GM21528 (cell line): ENCODE measurements around the gene SLC19A1.
"Not testable (repeated sequence)": the region's sequence is repeated elsewhere in the genome, so short reads cannot be mapped to it uniquely, and the experiment has no call there.

Experiments
- ATAC-seq: cut with Tn5 transposase; IDR thresholded peaks from one replicate; pipeline ENCODE4 v1.9.1; 2021; ENCODE audit warnings: mild to moderate bottlenecking, moderate library complexity; ENCODE audit not compliant: unreplicated experiment, low FRiP score

Gene SLC19A1

DNA sequence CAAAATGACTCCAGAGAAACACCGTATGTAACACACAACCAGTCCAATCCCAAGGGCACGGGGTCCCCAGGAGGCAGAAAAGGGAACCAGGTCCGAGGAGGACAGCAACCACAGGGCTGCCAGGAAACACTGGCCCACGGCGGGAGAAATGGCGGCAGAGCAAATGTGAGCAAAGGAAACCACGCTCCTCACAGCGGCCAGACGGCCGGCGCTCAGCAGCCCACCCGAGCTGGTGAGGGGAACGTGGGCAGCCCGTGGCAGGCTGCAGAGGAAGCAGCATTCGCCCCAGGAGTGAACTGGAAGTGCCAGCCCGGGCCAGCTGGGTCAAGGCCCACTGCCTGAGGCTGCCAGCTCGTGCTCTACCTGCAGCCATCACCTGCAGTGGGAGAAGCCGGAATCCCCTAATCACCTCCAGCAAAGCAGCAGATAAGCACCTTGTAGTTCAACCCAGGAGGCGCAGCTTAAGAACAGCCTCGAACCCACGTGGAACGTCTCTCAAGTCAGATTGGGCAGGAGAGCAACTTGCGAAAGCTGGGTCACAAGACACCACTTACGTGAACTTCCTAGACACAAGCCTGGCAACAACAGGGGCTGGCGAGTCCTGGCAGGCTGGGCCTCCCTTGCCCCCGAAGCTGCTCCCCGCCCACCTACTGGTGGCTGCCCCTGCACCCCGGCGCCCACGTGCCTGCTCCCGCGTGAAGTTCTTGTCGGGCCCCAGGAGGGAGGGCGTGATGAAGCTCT, 6.7 kb downstream of the SLC19A1 start:
- ATAC-seq: no peak

DNA sequence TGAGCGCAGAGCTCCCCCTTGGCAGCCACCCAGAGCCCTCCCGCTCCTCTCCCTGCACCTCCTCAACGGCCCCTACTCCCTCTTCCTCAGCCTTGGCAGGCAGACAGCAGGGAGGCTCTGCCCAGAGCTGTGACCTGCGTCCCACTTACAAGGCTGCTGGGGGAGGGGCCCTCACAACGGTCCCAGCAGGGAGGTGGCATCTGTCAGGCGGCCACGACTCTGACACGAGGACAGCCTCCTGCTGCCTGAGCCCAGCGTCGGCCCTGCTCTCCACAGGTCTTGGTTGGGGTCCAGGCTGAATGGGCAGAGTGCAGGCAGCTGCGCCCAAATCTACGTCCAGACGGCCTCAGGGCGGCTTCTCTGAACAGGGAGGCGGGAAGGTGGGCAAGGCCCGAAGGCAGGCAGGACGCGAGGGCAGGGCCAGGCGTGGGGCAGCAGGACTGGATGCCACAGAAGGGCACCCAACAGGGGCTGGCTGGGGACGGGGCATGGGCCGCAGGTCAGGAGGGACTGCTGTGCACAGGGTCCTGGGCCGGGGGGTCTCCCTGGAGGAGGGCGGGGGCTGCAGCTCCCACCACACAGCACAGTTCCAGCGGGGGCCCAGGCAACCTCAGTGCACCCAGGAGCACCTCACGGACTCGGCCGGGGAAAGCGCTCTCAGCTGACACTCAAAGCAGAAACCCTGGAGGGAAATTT, 7.5 kb downstream of the SLC19A1 start:
- ATAC-seq: no peak

DNA sequence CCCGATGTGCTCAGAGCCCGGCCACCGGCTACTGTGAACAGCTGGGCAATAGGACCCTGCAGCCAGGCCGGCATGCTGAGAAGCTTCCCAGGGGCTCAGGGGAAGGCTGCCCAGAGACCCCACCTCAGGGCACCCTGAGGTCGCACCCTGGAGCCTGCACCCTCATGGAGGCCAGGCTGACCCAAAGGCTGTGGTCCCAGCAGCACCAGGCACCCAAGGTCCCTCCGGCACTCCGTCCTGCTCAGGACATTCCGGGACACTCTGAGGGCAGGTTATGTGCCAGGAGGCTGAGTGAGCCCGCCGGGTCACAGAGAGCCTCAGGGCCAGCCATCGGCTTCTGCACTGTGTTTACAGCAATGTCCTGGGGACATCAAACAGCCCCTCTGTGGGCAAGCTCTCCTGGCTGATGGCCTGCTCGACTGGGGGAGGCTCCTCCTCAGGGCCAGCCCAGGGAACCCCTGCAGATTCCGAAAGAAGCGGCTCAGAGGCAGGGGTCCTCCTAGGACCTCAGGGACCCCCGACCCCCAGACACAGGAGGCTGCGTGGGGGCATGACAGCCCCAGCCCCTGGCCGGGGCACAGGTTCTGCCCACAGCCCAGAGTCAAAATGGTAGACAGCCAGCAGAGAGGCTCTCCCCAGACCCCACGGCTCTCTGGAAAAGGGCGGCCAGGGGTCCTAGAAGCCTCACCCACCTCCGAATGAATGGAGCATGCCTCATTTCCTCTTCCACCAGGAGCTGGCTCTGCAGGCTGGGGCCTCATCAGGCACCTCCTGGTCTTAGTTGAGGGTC, 8.2 kb downstream of the SLC19A1 start:
- ATAC-seq: no peak

DNA sequence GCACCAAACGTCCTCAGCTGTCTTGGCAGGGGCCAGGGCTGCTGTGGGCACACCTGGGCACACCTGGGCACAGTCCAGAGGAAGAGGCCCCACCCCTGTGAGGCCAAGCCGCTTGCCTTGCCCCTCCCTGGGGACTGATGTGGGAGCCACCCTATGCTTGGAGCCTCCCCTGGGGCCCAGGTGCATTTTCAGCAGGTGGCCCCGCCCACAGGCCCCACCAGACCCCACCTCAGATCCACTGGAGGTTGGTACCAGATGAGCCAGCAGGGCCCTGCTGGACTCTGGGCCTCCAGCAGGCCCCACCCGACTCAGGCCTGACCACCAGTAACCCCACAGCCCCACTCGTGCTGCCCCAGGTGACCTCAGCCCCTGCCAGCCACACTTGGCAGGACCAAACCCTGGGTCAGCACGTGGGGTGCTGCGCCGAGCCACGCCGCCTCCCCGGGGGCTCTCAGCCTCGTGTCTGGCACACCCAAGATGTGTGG, 8.8 kb downstream of the SLC19A1 start:
- no peak for ATAC-seq

DNA sequence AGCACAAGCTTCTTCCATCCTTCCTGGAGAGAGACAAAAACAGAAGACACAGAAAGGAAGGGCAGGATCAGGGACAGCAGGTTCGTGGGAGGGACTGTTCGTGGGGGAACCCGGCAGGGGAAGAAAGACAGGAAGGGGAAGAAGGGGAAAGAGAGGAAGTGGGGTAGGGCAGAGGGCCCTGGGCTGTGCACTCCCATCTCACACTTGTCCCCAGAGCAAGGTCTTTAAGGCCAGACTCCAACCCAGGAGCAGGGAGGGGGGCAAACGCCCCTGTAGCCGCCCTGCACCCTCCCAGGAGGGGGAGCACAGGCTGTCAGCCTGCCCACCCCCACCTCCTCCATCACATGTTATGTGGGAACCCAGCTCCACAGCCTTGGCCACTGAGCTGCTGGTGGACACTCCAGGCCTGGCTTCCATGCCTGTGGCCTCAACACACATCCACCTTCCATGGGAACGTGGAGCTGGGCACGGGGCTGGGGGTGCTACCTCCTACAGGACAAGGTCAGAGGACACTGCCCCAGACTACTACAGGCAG, 9.3 kb downstream of the SLC19A1 start:
- ATAC-seq: no peak

GRCh38 chr21:45531393-45532215, 10.6 kb downstream of the SLC19A1 start:
- ATAC-seq: no peak

- ATAC-seq: not testable (repeated sequence)
Observed at GRCh38 chr21:45531114-45531392, 11.2 kb downstream of the SLC19A1 start.

- ATAC-seq: no peak
Observed at GRCh38 chr21:45530423-45531113, 11.7 kb downstream of the SLC19A1 start.

DNA sequence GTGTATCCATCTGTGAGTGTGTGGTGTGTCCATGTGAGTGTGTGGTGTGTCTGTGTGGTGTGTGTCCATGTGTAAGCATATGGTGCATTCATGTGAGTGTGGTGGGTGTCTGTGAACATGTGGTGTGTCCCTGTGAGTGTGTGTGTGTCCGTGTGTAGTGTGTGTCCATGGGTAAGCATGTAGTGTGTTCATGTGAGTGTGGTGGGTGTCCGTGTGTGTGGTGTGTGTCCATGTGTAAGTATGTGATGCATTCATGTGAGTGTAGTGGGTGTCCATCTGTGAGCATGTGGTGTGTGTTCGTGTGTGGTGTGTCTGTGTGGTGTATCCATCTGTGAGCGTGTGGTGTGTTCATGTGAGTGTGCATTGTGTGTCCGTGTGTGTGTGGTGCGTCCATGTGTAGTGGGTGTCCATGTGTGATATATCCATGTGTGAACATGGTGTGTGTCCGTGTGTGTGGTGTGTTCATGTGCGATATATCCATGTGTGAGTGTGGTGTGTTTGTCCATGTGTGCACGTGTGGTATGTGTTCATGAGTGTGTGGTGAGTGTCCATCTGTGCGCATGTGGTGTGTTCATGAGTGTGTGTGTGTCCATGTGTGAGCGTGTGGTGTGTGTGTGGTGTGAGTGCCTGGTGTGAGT, 12.3 kb downstream of the SLC19A1 start:
- ATAC-seq: no peak

DNA sequence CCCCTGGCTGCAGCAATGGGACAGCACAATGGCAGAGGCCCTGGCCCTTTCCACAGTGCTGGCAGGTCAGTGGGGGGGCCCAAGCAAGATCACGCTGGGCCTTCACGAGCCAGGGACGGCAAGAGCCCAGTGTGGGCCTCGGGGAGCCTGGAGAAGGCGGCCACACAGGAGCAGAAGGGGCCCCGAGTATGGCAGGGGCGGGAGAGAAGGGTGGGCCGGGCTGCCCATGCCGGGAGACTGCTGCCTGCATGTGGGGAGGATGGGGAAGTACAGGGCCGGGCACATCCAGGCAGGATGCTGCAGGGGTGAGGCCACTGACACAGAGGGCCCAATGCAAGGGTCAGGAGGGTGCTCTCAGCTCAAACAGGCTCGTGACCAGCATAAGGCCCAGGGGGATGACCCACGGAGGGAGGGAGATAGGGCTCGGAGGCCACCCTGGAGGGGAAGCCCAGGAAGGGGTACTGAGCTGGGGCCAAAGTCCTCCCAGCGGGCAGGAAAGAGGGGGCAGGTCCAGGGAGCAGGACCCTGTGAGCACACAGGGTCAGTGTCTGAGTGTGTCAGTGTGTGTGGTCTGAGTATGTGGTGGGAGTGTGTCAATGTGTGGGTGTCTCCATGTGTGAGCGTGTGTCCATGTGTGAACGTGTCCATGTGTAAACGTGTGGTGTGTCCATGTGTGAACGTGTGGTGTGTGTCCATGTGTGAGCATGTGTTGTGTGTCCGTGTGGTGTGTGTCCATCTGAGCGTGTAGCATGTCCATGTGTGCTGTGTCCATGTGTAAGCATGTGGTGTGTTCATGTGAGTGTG, 13.1 kb downstream of the SLC19A1 start:
- no peak for ATAC-seq

DNA sequence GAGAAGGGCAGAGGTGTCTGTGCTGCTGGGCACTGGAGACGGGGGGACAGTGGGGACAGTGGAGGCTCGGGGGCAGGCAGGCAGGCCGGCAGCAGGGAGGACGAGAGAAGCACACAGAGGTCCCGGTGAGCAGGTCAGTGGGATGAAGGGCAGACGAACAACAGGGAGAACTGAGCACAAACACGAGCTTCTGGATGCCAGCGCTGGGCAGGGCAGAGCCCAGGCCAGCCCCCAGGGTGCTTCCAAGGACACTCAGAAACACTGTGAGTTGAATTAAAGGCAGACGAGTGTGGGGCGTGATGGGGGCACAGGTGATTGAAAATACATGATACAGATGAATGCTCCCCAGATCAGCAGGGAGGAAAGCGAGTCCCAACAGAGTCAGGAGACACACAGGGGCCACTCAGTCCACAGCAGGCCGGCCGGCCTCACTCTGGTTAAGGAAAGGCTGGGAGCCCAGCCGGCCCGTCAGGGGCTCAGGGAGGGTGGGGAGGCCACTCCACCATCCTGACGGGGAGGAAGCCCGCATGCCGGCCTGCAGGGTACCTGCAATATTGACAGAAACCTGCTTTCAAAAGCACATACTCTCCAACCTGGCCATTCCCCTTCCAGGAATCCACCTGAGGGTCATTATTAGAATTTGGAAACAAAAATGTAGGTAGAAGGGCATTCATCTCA, 14.1 kb downstream of the SLC19A1 start:
- ATAC-seq: no peak

- ATAC-seq: not testable (repeated sequence)
Observed at GRCh38 chr21:45527151-45527999, 14.9 kb downstream of the SLC19A1 start.

GRCh38 chr21:45525910-45526306, 16.3 kb downstream of the SLC19A1 start:
- no peak for ATAC-seq

DNA sequence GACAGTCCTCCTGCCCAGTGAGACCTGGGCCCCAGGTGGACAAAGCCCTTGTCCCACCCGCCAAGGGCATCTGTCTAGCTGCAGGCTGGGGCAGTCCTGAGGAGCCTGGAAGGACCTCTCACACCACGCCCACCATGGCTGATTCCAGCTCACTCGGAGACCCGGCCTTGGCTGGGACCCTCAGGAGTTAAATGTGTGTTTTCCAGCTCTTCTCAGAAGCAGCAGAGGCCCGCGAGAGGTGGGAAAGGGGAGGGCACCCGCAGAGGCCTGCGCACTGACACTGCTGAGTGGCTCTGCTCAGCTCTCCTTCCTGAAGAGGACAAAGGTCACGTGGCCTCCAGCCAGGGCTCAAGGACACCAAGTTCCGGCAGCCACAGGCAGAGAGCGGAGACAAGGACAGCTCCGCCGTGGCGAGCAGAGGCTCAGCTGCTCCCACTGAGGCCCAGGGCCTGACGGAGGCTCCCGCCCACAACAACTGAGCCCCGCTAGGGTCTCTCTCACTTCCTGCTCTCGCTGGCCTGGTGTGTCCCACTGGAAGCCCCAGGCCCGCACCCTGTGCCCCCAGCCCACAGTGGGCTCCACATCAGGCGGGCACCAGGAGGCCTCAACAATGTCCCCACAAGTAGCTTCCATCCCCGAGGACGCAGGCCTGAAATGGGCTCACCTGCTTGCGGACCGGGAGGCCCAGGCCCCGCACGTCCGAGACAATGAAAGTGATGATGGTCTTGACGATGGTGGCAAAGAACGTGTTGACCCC, 16.9 kb downstream of the SLC19A1 start:
- no peak for ATAC-seq

DNA sequence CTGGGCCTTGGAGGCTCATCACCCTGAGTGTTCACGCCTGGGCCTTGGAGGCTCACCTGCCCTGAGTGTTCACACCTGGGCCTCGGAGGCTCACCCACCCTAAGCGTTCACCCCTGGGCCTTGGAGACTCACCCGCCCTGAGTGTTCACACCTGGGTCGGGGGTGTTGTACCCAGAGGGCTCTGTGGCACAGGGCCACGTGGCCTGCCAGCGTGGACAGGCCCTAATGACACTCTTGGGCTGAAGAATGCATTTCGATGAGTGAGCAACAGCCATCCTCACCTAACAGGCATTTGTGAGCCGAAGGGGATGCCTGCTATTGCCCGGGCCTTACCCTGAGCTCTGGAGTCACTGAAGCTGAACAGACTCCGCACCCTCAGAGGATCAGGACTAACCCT, 17.5 kb downstream of the SLC19A1 start:
- ATAC-seq: no peak

- ATAC-seq: no peak
Observed at GRCh38 chr21:45523411-45524101, 18.7 kb downstream of the SLC19A1 start.
